ENCODE results near the gene NFKB1.

NFKB1 gene

DNA sequence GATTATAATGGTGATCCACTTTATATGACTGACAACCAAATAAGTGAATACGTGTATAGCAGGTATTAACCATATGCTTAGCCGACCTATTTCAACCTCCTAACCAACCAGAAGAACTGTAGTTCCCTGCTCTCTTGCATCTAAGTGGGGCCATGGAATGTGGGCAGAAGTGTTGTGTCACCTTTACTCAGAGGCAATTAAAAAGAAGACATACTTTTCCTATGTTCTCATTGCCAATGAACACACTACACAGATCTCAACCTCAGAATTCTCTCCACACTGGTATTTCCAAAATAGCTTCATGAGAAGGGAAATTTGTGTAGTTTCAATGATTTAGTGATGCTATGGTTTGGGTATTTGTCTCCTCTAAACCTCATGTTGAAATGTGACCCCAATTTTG is 3.2 kb upstream of the NFKB1 start:
- DNase-seq: no peak

DNA sequence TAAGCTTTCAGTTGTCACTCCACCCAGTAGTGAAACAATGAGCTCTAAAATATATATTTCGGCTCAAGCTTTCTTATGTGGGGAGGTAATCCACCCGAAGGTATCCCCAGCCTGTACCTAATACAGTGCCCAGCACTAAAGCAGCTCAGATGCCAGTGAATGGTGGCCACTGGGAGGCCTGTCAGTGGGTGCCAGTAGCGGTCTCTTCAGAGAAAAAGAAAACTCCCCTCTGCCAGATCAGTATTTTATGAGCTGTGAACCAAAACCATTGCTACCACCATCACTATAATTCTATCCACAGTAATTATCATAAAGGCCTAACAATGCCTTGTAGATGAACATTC is 835 bp upstream of the NFKB1 start:
- DNase-seq: peak; percentile 15

DNA sequence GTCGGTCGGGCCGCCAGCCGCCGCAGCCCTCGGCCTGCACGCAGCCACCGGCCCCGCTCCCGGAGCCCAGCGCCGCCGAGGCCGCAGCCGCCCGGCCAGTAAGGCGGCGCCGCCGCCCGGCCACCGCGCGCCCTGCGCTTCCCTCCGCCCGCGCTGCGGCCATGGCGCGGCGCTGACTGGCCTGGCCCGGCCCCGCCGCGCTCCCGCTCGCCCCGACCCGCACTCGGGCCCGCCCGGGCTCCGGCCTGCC is 213 bp downstream of the NFKB1 start:
- DNase-seq: no peak

DNA sequence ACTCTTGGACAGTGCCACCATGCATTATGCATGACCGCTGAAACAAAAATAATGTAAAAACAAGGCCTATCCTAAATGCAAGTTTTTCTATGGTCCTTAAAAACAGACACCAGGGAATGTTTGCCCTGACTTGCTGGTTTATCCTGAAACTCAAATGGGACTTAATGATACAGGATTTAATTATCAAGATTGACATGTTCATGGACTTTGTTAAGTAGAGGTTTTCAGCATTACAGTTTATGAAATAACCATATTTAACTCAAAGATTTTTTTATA is 1.3 kb downstream of the NFKB1 start:
- DNase-seq: no peak

DNA sequence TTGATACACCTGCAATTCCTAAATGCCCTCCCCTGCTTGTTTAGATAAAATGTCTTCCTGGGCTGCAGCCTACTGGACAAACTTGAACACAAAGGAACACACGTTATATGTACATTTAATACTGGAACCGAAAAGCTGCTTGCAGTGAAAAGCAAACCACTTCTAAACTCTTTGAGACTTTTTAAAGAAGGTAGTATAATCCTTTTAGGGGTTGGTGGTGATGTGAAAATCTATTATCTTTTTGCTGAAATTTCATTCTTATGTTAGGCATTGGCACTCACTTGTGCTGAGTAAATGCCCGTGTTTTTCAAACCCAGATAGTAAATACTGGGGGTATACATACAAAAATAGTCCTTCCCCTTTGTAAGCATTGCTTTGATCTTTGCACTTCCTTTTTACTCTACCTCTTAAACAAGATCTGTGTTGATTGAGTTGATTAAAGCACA is 2.2 kb downstream of the NFKB1 start:
- no peak for DNase-seq

DNA sequence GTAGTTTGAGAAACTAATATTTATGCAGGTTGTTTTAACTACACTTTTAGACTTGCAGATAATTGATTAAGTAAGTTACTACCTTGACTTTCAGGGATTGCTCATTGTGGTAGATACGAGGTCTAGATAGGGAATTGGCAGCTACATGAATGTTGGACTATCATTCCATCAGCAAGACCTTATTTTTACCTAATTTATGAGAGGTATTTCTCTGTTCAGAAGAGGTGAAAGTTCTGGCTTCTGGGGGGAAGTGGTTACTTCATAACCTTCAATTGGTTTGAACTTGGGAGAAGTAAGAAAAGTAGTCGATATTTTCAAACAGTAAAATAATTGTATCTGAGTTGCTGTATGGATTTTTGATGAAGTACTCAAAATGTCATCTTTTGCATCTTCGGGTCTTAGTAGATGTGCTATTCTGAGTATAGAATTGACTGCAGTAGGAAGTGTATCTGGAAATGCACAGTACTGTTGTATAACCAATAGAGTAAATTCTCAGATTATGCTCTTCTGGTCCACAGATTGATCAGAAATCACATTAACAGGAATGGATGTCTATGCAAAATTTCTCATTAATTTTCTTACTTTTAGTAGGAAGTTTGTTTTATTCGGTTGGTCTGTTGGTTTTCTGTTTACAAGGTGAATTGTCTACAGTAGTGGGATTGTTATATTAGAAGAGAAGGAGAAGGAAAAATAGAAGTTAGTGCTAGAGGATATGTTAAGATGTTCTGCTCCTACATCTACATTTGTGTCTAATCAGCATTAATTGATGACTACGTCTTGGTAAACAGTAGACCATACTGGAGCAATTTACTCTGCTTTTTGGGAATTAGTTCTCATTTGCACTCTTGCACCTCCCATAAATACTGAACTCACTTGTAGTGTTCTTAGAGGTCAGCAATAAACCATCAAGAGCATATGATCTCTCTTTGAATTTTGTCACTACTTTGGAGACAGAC is 3.0 kb downstream of the NFKB1 start:
- DNase-seq: no peak

DNA sequence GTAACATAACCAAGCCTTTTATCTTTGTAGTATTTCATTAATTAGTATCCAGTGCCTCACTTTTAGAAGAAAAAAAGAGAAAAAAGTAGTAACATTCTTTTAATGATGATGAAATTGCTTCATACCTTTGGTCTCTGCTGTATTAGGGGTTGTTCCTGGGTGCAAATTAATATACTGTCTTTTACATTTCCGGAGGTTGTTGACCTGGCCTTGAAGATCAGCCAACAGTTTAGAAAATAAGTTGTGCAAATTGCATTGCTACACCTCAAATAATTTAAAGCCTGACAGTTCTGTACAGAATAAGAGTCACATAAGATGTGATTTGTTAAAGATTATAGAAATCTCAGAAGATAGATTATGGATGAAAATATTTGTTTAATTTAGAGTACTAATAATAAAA is 3.8 kb downstream of the NFKB1 start:
- no peak for DNase-seq

DNA sequence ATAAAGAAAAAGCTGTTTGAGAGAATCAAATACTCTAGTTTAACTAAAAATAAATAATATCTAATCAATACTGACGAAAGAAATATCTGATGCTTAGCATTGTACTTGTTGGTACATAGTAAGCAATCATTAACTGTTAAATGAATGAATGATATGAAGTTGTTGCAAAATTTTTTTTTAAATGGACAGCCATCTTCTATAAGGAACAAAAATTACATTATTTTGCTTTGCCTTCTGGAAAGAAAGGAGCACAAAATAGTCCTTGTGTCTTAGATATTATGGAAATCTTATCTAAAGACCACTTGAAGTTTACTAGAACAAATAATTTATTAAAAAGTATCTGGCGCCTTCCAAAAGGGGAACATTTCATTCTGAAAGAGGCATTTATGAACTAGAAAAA is 4.5 kb downstream of the NFKB1 start:
- no peak for DNase-seq

DNA sequence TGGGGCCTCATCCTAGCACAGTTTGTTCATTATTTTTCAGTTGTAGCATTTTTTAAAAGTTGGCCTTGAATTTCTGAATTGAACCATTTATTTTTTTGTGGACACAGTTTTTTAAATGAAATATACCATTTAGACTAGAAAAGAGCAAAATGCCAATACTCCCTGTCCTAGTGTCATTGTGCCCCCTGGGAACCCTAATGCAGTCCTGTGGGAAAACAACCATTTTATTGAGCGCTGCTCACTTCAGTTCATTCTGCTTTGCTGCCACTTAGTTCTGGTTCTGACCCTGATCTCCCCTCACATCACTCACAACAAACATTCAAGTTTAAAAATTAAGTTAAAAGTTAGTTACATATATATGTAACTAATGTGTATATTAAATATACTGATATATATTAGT is 5.4 kb downstream of the NFKB1 start:
- DNase-seq: no peak

DNA sequence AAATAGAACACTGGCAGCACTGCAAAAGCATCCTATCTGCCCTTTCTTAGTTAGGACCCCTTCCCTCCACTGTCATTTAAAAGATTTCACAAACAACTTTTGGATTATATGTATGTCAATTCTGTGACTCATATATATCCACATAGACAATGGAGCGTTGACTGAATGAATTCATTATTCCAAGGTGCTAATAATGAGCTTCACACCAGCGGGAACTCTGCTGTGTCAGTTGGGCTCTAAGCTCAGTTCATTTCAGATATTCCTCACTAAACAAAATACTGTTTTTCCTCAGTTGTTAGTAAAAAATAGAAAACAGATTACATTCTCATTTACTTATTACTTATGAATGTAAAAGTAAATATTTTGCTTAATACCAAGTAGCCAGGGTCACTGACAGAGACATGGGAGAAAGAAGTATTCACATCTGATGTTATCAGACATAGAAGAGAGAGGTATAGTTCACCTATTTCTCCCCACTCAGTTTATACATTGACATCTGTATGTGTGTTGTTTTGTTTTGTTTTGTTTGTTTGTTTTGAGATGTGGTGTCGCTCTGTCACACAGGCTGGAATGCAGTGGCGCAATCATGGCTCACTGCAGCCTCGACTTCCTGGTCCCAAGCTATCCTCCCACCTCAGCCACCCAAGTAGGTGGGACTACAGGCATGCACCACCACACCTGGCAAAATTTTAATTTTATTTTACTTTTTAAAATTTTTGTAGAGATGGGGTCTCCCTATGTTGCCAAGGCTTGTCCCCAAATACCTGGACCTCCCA is 10.9 kb downstream of the NFKB1 start:
- DNase-seq: no peak

DNA sequence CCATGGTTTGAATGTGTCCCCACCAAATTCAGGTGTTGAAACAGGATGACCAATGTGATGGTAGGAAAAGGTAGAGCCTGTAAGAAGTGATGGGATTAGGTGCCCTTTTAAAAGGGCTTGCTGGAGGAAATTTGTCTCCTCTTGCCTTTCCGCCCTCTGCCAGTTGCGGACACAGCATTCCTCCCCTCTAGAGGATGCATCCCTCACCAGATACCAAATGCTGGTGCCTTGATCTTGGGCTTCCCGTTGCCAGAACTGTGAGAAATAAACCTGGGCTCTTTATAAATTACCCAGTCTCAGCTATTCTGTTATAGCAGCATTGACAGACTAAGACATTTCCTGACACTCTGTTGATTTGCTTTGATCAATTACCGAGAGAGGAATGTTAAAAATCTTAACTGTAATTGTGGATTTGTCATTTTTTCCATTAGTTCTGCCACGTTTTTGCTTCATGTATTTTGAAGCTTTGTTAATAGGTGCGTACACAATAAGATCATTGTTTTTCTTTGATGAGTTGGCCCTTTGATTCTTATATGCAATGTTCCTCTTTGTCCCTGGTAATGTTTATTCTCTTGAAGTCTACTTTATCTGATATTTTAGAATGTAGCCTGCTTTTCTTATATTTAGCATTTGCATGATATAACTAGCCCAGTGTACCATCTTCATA is 13.3 kb downstream of the NFKB1 start:
- DNase-seq: no peak

DNA sequence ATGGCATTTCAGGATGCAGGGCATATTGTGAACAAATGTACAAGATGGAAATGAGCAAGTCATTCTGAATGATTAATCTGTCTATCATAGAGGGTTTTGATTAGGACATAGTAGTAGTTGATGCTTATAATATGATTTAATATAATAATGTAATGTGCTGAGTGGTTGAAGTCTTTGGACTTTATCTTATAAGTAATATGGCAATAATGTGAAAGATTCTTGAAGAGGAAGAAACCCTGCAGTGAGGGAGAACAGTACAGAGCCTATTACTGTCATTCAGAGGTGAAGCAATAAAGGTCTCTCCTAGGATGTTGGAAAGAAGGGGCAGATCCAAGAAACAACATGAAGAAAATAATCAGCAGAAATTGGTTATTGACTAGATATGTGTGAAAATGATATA is 16.6 kb downstream of the NFKB1 start:
- DNase-seq: no peak

DNA sequence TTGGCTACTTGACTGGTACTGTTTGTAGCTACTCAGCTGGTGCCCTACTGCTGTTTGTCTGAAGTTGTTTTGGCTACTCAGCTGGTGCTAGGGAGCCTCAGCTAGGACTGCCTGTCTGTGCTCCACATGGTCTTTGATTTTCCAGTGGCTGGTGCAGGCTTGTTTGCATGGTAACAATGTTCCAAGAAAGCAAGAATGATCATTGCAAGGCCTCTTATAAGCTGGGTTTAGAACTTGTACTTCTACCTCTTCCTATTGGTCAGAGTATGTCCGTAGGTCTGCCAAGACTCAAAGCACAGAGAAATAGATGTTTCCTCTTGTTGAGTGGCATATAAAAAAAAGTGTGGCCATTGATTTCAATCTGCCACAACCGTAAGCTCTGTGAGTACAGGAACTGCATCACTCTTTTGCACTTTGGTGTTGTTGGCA is 17.6 kb downstream of the NFKB1 start:
- DNase-seq: no peak

DNA sequence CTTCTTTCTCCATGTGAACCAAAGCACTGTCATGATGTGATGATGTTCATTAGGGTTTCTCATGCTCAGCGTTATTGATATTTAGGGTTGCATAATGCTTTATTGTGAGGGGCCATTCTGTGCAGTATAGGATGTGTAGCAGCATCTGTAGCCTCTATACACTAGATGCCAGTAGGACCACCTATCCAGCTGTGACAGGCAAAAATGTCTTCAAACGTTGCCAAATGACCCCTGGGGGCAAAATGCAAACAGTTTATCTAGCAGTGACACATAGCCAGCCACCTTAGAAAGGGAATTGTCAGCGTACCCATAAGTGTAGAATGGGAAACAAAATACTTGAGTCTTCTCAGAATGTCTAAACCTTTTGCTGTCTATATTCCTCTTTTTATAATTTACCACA is 18.8 kb downstream of the NFKB1 start:
- DNase-seq: no peak

DNA sequence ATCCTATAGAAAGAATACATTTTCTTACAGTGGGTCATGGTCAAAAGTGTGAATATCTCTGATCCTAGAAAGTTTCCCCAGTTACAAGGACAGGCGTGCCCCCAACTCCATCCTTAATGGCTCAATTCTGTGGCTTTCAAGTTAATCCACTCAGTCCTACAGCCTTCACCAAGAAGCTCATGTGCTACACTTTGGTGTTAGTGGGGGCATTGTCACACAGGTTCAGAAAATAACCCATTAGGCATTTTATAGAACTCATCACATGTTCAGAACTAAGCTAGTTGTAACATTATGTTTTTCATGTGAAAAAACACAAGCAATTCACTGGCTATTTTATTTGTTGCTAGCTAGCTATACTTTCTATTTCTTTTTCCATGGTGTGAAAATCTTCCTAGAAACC is 20.4 kb downstream of the NFKB1 start:
- DNase-seq: no peak

DNA sequence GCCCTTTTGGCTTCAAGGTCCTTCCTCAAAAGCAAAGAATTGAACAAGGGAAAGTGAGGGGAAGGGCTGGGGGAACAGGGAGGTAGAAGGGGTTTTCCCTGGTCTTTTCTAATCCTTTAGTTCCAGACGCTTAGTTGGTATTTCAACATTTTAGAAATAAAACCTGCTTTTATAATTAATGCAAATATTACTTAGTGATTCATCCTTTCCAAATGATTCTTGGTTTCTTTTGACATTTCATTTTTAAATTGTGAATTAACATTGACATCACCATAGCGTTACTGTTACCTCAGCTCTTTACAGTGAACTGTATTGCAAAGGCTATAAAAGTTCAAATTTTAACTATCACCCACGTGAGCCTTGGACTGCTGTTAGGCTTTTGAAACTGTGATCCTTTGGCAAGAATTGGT is 20.9 kb downstream of the NFKB1 start:
- no peak for DNase-seq

DNA sequence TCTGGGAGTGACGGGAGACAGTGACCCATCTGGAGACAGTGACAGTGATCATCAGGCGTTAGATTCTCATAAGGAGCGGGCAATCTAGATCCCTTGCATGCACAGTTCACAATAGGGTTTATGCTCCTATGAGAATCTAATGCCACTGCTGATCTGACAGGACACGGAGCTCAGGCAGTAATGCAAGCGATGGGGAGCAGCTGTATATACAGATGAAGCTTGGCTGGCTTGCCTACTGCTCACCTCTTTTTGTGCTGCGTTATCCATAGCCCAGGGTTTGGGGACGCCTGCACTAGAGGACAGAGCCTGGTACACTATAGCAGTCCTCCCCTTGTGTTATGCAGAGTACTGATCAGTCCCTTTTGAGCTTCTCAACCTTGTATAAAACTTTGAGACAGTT is 23.5 kb downstream of the NFKB1 start:
- no peak for DNase-seq

DNA sequence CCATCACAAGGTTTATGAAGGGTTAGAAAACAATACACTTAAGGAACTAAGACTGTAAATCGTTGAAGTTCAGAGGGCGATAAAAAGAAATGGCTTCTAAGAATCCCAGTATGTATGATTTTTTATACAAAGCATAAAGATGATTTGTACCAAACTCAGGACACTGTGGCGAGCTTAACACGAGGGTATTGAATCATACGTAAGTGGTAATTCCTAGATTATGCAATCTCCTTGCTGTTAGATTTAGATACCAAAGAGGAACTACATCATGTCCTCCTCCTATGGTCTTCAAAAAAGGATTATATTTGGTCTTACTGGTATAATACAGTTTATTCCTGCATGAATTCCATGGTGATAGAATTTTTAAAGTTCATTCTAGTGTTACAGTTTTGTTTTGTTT is 23.9 kb downstream of the NFKB1 start:
- no peak for DNase-seq

DNA sequence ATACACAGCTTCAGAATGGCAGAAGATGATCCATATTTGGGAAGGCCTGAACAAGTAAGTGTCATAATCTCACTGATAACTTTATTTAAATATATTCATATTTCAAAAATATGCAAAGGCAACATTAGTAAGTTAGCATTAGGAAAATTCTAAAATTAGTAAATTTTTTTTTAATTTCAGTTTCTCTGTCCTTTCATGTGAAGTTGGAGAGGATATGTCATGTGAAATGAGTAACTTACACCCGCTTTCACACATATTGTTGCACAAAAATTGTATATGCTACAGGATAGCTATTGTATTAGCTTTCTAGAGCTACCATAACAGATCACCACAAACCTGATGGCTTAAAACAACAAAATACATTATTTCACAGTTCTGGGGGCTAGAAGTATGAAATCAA is 24.3 kb downstream of the NFKB1 start:
- DNase-seq: no peak

DNA sequence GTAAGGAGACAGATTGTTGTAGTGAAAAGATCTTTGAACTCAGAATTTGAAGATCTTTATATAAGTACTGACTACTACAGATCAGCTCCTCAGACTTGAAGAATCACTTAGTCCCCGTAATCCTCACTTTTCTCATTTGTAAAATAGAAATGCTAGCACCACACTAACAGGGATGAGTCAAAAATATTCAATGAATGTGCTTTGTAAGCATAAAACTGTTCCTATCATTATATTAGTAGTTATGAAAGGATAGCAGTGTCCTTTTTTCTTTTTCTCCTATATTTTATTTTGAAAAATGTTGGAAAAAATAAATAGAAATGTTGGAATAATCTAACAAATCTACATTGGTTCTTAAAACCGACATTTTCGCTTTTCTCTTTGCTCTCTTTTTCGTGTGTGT is 25.4 kb downstream of the NFKB1 start:
- DNase-seq: no peak

DNA sequence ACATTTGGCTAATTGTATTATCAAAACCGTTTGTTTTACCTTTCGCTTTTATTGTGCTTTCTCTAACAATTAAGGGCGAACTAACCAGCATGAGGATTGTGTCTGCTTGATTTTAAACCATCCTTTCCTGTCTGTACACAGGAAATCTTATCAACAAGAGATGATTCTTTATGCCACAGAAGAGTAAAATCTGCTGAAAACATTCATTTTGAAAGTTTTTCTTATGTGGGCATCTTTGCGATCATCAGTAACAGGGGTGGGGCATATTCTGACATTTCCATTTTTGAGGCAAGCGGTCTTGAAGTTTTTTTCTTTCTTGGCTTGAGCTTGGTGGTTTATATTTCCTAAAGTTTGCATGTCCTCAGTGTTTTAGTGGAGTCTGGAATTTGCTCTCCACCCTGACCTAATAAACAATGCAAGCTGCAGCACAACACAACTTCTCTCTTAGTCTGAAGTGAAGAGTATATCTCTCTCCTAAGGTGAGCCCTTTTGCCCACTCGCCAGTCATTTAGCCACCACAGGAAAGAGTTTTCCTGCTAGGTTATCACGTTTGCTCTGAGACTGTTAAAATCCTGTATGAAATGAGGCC is 26.6 kb downstream of the NFKB1 start:
- DNase-seq: no peak

DNA sequence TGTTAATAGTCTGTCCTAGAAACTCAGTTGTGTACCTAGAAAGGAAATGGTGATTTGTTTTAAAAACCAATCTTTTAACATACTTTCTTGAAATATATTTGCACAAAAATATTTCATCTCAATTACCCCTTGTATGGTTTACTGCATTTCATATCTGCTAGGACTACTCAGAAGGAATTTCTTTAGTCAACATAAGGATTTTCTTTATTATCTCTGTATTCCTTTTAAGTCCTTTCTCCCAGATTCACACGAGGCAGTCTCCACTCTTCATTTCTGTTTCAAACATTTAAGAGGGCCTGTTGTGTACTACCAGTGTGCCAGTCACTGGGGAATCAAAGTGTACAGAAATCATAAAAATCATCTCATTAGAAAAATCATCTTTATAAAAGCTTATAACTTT is 28.8 kb downstream of the NFKB1 start:
- DNase-seq: no peak

DNA sequence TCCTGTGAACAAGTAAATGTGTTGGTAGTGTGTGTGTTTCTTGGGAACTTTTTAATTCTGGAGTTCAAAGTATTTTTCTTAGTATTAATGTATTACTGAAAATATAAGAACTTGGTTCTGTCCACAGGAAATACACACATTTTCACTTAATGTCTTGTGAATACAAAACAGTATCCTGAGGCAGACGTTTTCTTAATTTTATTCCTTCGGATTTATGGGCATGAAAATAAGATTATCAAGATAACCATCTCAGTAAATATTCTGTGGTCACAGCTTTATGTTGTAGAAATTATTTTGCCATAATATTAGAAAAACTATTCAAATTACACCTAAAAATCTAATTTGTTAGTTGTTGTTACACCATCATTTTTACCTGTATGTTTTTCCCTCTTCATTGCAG is 29.8 kb downstream of the NFKB1 start:
- DNase-seq: no peak

DNA sequence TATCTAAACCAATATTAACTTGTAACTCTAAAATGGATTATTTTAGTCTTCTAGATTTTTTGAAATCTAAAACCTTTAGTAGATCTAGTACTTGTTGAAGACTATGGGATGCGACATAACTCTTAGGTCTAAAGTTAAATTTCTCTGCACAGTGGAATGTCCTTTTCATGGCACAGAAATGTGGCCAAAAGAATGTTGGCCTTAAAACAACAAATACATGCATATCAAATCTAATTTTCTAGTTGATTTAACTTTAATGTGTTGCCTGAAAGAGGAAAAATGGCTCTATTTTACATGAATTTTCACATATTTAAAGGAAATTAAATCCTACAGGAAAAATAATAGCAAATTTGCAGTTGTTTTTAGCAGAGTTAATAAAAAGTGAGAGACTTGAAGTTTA is 30.3 kb downstream of the NFKB1 start:
- DNase-seq: peak; percentile 25
